HG03045 (cell line): ENCODE measurements around the gene PUS1.
"Not testable (repeated sequence)": the region's sequence is repeated elsewhere in the genome, so short reads cannot be mapped to it uniquely, and the experiment has no call there.

Source experiments
- ATAC-seq: cut with Tn5 transposase; IDR thresholded peaks from one replicate; pipeline ENCODE4 v1.9.1; 2021; ENCODE audit warnings: mild to moderate bottlenecking, moderate library complexity; ENCODE audit not compliant: unreplicated experiment

The PUS1 gene

GRCh38 chr12:131959641-131960589 lies 30.8 kb downstream of the PUS1 start:
- ATAC-seq = no peak

GRCh38 chr12:131960590-131961325 lies 31.7 kb downstream of the PUS1 start:
- ATAC-seq = not testable (repeated sequence)

DNA sequence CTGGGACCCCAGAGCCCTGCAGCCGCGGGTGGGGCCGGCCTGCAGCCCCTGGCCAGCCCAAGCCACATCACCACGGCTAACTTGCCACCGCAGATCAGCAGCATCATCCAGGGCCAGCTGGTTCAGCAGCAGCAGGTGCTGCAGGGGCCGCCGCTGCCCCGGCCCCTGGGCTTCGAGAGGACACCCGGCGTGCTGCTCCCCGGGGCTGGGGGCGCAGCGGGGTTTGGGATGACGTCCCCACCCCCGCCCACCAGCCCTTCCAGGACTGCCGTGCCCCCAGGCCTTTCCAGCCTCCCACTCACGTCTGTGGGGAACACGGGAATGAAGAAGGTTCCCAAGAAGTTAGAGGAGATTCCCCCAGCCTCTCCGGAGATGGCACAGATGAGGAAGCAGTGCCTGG lies 32.3 kb downstream of the PUS1 start:
- ATAC-seq = not testable (repeated sequence)

GRCh38 chr12:131962069-131962468 lies 33.0 kb downstream of the PUS1 start:
- ATAC-seq = no peak

DNA sequence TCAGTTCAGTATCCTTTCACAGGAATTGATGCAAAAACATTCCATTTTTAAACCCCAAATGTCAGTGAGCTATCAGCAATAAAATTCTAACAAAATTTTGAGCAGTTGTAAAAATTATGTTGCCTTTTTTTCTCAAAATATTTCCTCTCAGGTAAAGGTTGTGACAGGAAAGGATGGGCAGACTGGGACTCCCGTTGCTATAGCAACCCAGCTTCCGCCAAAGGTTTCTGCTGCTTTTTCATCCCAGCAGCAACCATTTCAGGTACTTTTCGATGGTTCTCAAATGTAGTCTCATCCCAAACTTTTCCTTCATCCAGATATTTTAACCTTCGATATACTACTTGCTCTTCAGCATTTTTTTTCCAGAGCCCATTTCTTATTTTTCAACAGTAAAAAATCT lies 34.3 kb downstream of the PUS1 start:
- no peak for ATAC-seq

GRCh38 chr12:131965073-131965472 lies 36.0 kb downstream of the PUS1 start:
- ATAC-seq = no peak

DNA sequence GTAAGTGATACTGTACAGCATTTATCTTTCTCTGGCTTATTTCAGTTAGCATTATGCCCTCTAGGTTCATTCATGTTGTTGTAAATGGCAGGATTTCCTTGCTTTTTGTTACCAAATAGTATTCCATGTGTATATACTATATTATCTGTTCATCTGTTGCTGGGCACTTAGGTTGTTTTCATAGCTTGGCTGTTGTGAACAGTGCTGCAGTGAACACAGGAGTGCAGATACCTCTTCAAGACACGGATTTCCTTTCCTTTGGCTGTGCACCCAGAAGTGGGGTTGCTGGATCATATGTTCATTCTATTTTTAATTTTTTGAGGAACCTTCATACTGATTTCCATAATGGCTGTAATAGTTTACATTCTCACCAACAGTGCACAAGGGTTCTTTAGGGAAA lies 42.1 kb downstream of the PUS1 start:
- no peak for ATAC-seq

- ATAC-seq = no peak
These were observed 46.2 kb downstream of the PUS1 start for GRCh38 chr12:131975228-131975627.

DNA sequence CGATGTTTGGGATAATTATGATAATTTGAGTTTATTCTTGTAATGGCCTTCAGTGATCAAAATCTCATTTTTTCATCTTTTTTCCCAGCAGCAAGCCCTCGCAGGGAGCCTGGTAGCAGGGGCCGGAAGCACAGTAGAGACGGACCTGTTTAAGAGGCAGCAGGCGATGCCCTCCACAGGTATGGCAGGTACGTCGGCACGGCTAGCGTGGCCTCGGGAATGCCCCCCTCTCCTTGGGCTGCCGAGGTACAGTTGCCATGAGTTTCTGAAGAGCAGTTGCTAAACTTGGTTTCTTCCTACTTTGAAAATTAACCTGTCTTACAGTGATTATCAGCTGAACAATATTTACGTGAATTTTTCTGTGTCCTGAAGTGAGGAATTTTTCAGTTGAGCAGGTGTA lies 50.5 kb downstream of the PUS1 start:
- no peak for ATAC-seq

GRCh38 chr12:131980263-131980662 lies 51.2 kb downstream of the PUS1 start:
- no peak for ATAC-seq

GRCh38 chr12:131981388-131981787 lies 52.3 kb downstream of the PUS1 start:
- ATAC-seq = no peak

DNA sequence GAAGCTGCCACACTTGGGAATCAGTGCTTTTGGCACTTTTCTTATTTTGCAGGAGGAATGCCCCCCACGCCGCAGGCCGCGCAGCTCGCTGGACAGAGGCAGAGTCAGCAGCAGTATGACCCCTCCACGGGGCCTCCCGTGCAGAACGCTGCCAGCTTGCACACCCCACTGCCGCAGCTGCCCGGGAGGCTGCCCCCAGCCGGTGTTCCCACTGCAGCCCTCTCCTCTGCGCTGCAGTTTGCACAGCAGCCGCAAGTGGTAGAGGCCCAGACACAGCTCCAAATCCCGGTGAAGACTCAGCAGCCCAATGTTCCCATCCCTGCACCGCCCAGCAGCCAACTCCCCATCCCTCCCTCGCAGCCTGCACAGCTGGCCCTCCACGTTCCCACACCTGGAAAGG lies 53.0 kb downstream of the PUS1 start:
- ATAC-seq = no peak

GRCh38 chr12:131983026-131983425 lies 54.0 kb downstream of the PUS1 start:
- ATAC-seq = no peak

DNA sequence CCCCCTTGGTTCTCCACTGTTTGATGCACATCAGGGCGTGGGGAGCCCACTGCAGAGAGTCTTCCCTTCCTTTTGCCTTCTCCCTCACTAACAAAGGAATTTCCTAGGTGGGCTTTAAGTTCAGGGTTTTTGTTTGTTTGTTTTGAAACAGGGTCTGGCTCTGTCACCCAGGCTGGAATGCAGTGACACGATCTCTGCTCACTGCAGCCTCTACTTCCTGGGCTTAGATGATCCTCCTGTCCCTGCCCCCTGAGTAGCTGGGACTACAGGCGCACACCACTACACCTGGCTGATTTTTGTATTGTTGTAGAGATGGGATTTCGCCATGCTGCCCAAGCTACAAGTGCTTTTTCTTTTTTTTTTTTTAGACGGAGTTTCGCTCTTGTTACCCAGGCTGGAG lies 54.5 kb downstream of the PUS1 start:
- no peak for ATAC-seq

- no peak for ATAC-seq
These were observed 55.3 kb downstream of the PUS1 start for GRCh38 chr12:131984334-131984733.

- ATAC-seq = not testable (repeated sequence)
These were observed 56.4 kb downstream of the PUS1 start for GRCh38 chr12:131985510-131985875.

GRCh38 chr12:131986361-131986760 lies 57.3 kb downstream of the PUS1 start:
- no peak for ATAC-seq

GRCh38 chr12:131986910-131987309 lies 57.8 kb downstream of the PUS1 start:
- ATAC-seq = no peak

DNA sequence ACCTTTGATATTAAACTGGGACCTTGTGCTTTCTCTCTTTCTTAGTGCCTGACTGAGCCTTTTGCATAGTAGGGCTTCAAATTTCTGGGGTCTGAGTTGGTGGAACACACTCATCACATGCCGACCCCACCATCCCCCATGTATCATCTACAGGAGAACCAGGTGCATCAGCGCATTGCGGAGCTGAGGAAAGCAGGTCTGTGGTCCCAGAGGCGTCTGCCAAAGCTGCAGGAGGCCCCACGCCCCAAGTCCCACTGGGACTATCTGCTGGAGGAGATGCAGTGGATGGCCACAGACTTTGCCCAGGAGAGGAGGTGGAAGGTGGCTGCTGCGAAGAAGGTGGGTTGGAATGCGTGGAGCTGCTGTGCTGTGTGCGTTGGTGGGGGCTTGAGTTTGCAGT lies 58.5 kb downstream of the PUS1 start:
- no peak for ATAC-seq

DNA sequence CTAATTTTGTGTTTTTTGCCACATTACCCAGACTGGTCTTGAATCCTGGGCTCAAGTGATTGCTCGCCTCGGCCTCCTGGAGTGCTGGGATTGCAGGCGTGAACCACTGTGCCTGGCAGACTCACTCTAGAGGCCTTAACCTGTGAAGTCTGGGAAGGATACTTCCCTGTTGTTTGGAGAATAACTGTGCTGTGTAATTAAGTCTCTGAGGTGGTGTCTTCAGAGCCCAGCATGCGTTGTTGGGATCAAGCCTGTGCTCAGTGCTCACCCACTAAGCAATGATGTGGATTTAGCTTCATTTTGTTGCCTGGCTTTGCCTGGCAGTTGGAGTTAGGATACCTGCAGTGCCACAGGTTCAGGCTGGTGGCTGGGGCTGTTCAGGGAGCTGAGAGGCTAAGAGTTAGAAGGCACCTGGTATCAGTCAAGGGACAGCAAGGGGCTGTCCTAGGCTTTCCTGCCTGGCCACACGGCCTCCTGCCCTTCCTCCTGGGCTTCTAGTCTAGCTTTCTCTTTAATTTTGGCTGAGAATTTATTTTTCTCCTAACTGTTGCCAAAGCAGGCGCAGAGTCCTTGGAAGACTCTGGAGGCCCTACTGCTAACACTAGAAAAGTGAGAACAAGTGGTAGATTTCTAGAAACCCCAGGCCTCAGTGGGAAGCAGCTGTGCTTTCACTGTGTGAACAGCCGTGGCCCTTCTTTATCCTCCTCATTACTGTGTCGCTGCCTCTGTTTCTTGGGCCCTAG lies 59.1 kb downstream of the PUS1 start:
- ATAC-seq = no peak

- ATAC-seq = no peak
These were observed 59.9 kb downstream of the PUS1 start for GRCh38 chr12:131989021-131989420.
